ENCODE results near the gene KCNK10. TPM values are rescaled to one million over a fixed set of nuclear protein-coding genes. Genes with fewer than 3 reads are reported as not detected.

The KCNK10 gene
- total and polyA plus RNA-seq, 2 of the 8 experiments (the other 6 are each of a cell fraction or from before 2014, with no cell fraction given), result 0.45 to 0.63 TPM

DNA sequence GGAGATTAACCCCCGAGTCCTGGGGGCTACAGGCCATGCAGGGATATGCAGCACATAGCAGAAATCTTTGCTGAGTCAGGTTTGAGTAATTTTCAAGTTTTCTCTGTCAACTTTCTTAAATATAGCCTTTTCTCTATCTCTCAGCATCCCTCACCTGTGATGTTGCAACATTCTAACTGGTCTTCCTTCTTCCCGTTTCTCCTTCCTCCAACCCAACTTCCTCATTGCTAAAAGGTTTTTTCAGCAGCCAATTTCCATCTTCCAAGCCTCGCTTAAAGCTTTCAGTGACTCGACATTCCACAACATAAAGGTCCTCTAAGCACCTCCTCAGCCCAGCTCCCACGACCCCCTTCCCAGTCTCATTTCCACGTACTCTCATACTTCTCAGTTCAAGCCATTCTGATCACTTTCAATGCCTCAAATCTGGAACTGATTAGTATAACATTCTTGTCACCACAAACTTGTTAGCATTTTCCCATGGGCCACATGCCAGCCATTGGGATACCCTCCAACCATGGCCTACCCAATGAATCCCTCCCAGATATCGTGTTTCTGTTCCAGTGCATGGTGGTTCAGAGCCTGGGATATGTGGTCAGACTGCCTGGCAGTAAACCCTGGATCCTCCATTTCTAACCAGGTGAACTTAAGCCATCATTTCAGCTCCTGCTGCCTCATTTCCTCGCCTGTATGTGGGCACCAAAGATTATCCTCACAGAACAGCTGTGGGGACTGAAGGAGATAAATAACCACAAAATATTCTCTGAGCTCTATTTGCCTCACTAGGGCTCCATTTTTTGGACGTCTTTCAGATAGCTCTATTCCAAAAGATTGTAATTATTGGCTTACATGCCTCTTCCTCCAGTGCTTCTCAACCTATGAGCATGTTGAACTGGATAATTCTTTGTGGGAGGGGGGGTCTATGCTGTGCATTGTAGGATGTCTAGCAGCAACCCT, 65.8 kb downstream of the KCNK10 start (continued):
- TF ChIP-seq TBP (IDR thresholded peaks at IDR 0.05; ENCODE audit: low read depth, low read length) (no peak), GTF2F1 (IDR thresholded peaks at IDR 0.05; ENCODE audit: borderline replicate concordance, low read depth, low read length) (no peak), POU5F1 (IDR thresholded peaks at IDR 0.05; ENCODE audit: low read depth, low read length) (no peak), SP4 (IDR thresholded peaks at IDR 0.05; ENCODE audit: low read length) (no peak), KDM4A (IDR thresholded peaks at IDR 0.05; ENCODE audit: low read depth, low read length, severe bottlenecking) (no peak), KDM5A (IDR thresholded peaks at IDR 0.05; ENCODE audit: low read length) (no peak), KDM1A (IDR thresholded peaks at IDR 0.05; ENCODE audit: borderline replicate concordance, low read length) (no peak)

All from H1 (cell line).